Naive thymus-derived CD4-positive, alpha-beta T cell (primary cell): ENCODE data around the gene MEGF8. TPM values are rescaled to one million over a fixed set of nuclear protein-coding genes. Genes with fewer than 3 reads are reported as not detected.

Source experiments
- ATAC-seq: fragments of 150-1000 bp; cut with Tn5 transposase; 2 replicates; pipeline ENCODE4 v1.10.0; 2021; ENCODE audit warnings: mild to moderate bottlenecking, moderate library complexity
- CTCF ChIA-PET: fragments of 350-600 bp; sonication (Branson Sonifier 250); formaldehyde crosslinking; loops from one replicate; lab custom pipeline; 2021; ENCODE audit warnings: antibody characterized with exemption; lab: Charles Lee
- POLR2A ChIA-PET: fragments of 350-600 bp; sonication (Branson Sonifier 250); formaldehyde crosslinking; loops from one replicate; lab custom pipeline; 2021; ENCODE audit warnings: antibody characterized with exemption, inconsistent platforms; lab: Charles Lee
- DNase-seq, 9 donors: peaks; one replicate each; pipeline versions ENCODE4 v3.0.0 to v3.0.0-alpha.2; 2020 to 2022; ENCODE audit warnings: mixed read lengths in 1 of 9
- H3K27ac ChIP-seq: one replicate; pipeline ENCODE4 v1.7.0; 2013; ENCODE audit warnings: mild to moderate bottlenecking, low read depth, low read length, moderate library complexity
- H3K27me3 ChIP-seq, 2 donors: one replicate each; pipeline ENCODE4 v1.7.0; 2013; ENCODE audit warnings: low read length in 2 of 2, mild to moderate bottlenecking in 2 of 2, moderate library complexity in 2 of 2; ENCODE audit not compliant: control insufficient read depth in 2 of 2, insufficient read depth in 2 of 2
- H3K36me3 ChIP-seq, 3 experiments: 1 replicate in 2 of 3; 2 replicates in 1 of 3; pipeline ENCODE4 v1.7.0; 2013; ENCODE audit warnings: low read length in 3 of 3, mild to moderate bottlenecking in 3 of 3, moderate library complexity in 1 of 3; ENCODE audit not compliant: insufficient read depth in 3 of 3, control insufficient read depth in 2 of 3
- H3K4me1 ChIP-seq, 2 donors: one replicate each; pipeline ENCODE4 v1.7.0; 2013; ENCODE audit warnings: low read length in 2 of 2, mild to moderate bottlenecking in 2 of 2, moderate library complexity in 1 of 2; ENCODE audit not compliant: control insufficient read depth in 2 of 2, insufficient read depth in 2 of 2
- H3K4me3 ChIP-seq: 2 replicates; pipeline ENCODE4 v1.7.0; 2013; ENCODE audit warnings: mild to moderate bottlenecking, low read length
- H3K9me3 ChIP-seq, 3 experiments: 1 replicate in 2 of 3; 2 replicates in 1 of 3; pipeline ENCODE4 v1.7.0; 2013; ENCODE audit warnings: low read length in 3 of 3; ENCODE audit not compliant: control insufficient read depth in 2 of 3
- H3K27ac Mint-ChIP-seq, 9 donors: one replicate each; pipeline ENCODE4 v1.8.0; 2020 to 2022; ENCODE audit warnings: mixed read lengths in 9 of 9, mild to moderate bottlenecking in 8 of 9, moderate library complexity in 5 of 9, inconsistent platforms in 2 of 9
- H3K27me3 Mint-ChIP-seq, 5 donors: one replicate each; pipeline ENCODE4 v1.8.0; 2021 to 2022; ENCODE audit warnings: mixed read lengths in 5 of 5, mild to moderate bottlenecking in 1 of 5
- H3K36me3 Mint-ChIP-seq, 5 donors: one replicate each; pipeline ENCODE4 v1.8.0; 2020 to 2022; ENCODE audit warnings: mixed read lengths in 5 of 5, mild to moderate bottlenecking in 3 of 5, inconsistent platforms in 1 of 5
- H3K4me1 Mint-ChIP-seq, 7 donors: one replicate each; pipeline ENCODE4 v1.8.0; 2020 to 2022; ENCODE audit warnings: mixed read lengths in 7 of 7, mild to moderate bottlenecking in 3 of 7, inconsistent platforms in 1 of 7
- H3K4me3 Mint-ChIP-seq, 10 donors: one replicate each; pipeline ENCODE4 v1.8.0; 2020 to 2022; ENCODE audit warnings: mild to moderate bottlenecking in 10 of 10, mixed read lengths in 10 of 10, moderate library complexity in 6 of 10, inconsistent platforms in 2 of 10
- H3K9me3 Mint-ChIP-seq, 11 donors: one replicate each; pipeline ENCODE4 v1.8.0; 2020 to 2022; ENCODE audit warnings: mixed read lengths in 11 of 11, mild to moderate bottlenecking in 4 of 11, inconsistent platforms in 1 of 11, moderate library complexity in 1 of 11
- intact Hi-C, 2 donors: fragments of 100-400 bp; cut with micrococcal nuclease; formaldehyde crosslinking; loops; one replicate each; pipeline ENCODE4 v1.15.1; 2023
- polyA plus RNA-seq, 2 donors: library from polyadenylated mRNA; unstranded; fragments of 300-500 nt; fragmentation: Illumina TruSeq; gene quantifications; one replicate each; pipeline ENCODE4 v1.2.3, GENCODE V29; 2021
- total RNA-seq, 6 experiments: library from RNA in 5 of 6; stranded (reverse) in 5 of 6; gene quantifications; 1 replicate in 5 of 6; 2 replicates in 1 of 6; pipeline ENCODE4 v1.2.3 and lab custom pipeline; 2021 to 2026

MEGF8 gene
- total and polyA plus RNA-seq, 7 experiments from 2014 or later: 0.40 to 9.3 (median 8.1) TPM

GRCh38 chr19:42352301-42353259 lies 27.1 kb downstream of the MEGF8 start:
- H3K9me3 ChIP-seq: no peaks in the 10 kb centered on the region

GRCh38 chr19:42353341-42354015 lies 28.0 kb downstream of the MEGF8 start:
- H3K27ac Mint-ChIP-seq: peak overlapping the region in 1 of 9 donors; percentile 25
- no peak for DNase-seq

More at GRCh38 chr19:42352301-42353259, 27.1 kb downstream of the MEGF8 start:
- peak; percentile 50 for ATAC-seq
- H3K4me1 Mint-ChIP-seq: peaks cover 0 to 8% (median 0%) of the 10 kb centered on the region in 7 donors
- peaks cover 0 to 18% (median 8%) of the 10 kb centered on the region in 5 donors for H3K36me3 Mint-ChIP-seq
- Histone ChIP-seq H3K27me3 (no peaks in the 10 kb centered on the region), H3K4me3 (no peak overlapping the region), H3K4me1 (no peaks in the 10 kb centered on the region), H3K36me3 (peaks cover 0 to 19% (median 0%) of the 10 kb centered on the region in 3 experiments), H3K27ac (no peak overlapping the region)
- ChIA-PET POLR2A (no interaction called here), CTCF (no interaction called here)
- intact Hi-C loops: no loop called here
- no peak overlapping the region for H3K4me3 Mint-ChIP-seq
- H3K9me3 Mint-ChIP-seq: no peaks in the 10 kb centered on the region
- peak overlapping the region in 1 of 9 donors; percentile 25 for H3K27ac Mint-ChIP-seq
- no peaks in the 10 kb centered on the region for H3K27me3 Mint-ChIP-seq
- DNase-seq: no peak

GRCh38 chr19:42355896-42356295 lies 30.5 kb downstream of the MEGF8 start:
- CTCF ChIA-PET: no interaction called here
- peaks cover 0 to 2% (median 0%) of the 10 kb centered on the region in 11 donors for H3K9me3 Mint-ChIP-seq
- no peaks in the 10 kb centered on the region for H3K27me3 Mint-ChIP-seq
- no peaks in the 10 kb centered on the region for H3K27me3 ChIP-seq
- H3K4me3 Mint-ChIP-seq: no peak overlapping the region
- H3K36me3 ChIP-seq: peaks cover 0 to 19% (median 0%) of the 10 kb centered on the region in 3 experiments
- POLR2A ChIA-PET: no interaction called here
- no peaks in the 10 kb centered on the region for H3K4me1 ChIP-seq
- no peak overlapping the region for H3K27ac ChIP-seq
- peaks cover 0 to 6% (median 0%) of the 10 kb centered on the region in 7 donors for H3K4me1 Mint-ChIP-seq
- DNase-seq: no peak
- intact Hi-C loops: no loop called here
- no peak overlapping the region for H3K4me3 ChIP-seq
- peaks cover 0 to 18% (median 8%) of the 10 kb centered on the region in 5 donors for H3K36me3 Mint-ChIP-seq
- no peak overlapping the region for H3K27ac Mint-ChIP-seq
- no peak for ATAC-seq
- H3K9me3 ChIP-seq: no peaks in the 10 kb centered on the region

More at GRCh38 chr19:42353341-42354015, 28.0 kb downstream of the MEGF8 start:
- no peak for ATAC-seq
- Mint-ChIP-seq H3K36me3 (peaks cover 0 to 21% (median 8%) of the 10 kb centered on the region in 5 donors), H3K9me3 (no peaks in the 10 kb centered on the region), H3K27me3 (no peaks in the 10 kb centered on the region), H3K4me1 (peaks cover 0 to 6% (median 0%) of the 10 kb centered on the region in 7 donors), H3K4me3 (no peak overlapping the region)
- no peak overlapping the region for H3K4me3 ChIP-seq
- intact Hi-C loops: no loop called here
- ChIA-PET CTCF (no interaction called here), POLR2A (no interaction called here)
- H3K27ac ChIP-seq: no peak overlapping the region
- no peaks in the 10 kb centered on the region for H3K27me3 ChIP-seq
- H3K36me3 ChIP-seq: peaks cover 0 to 19% (median 0%) of the 10 kb centered on the region in 3 experiments
- no peaks in the 10 kb centered on the region for H3K4me1 ChIP-seq
- no peaks in the 10 kb centered on the region for H3K9me3 ChIP-seq

- POLR2A ChIA-PET: no interaction called here
- H3K9me3 ChIP-seq: no peaks in the 10 kb centered on the region
- H3K27ac ChIP-seq: no peak overlapping the region
- ATAC-seq (no peak), DNase-seq (no peak)
- no peak overlapping the region for H3K4me3 Mint-ChIP-seq
- peaks cover 0 to 5% (median 0%) of the 10 kb centered on the region in 7 donors for H3K4me1 Mint-ChIP-seq
- no peak overlapping the region for H3K4me3 ChIP-seq
- no peaks in the 10 kb centered on the region for H3K27me3 ChIP-seq
- H3K27ac Mint-ChIP-seq: no peak overlapping the region
- peaks cover 0 to 21% (median 8%) of the 10 kb centered on the region in 5 donors for H3K36me3 Mint-ChIP-seq
- peaks cover 0 to 2% (median 0%) of the 10 kb centered on the region in 11 donors for H3K9me3 Mint-ChIP-seq
- peaks cover 0 to 19% (median 0%) of the 10 kb centered on the region in 3 experiments for H3K36me3 ChIP-seq
- intact Hi-C loops: no loop called here
- no peaks in the 10 kb centered on the region for H3K4me1 ChIP-seq
- no peaks in the 10 kb centered on the region for H3K27me3 Mint-ChIP-seq
- CTCF ChIA-PET: no interaction called here
Measured at GRCh38 chr19:42356686-42357085, 31.3 kb downstream of the MEGF8 start.

GRCh38 chr19:42357290-42357689 lies 31.9 kb downstream of the MEGF8 start:
- Mint-ChIP-seq H3K4me1 (peaks cover 0 to 2% (median 0%) of the 10 kb centered on the region in 7 donors), H3K4me3 (no peak overlapping the region), H3K9me3 (peaks cover 0 to 2% (median 0%) of the 10 kb centered on the region in 11 donors), H3K27ac (no peak overlapping the region), H3K36me3 (peaks cover 0 to 17% (median 5%) of the 10 kb centered on the region in 5 donors), H3K27me3 (no peaks in the 10 kb centered on the region)
- intact Hi-C loops: no loop called here
- H3K36me3 ChIP-seq: peaks cover 0 to 19% (median 0%) of the 10 kb centered on the region in 3 experiments
- CTCF ChIA-PET: no interaction called here
- POLR2A ChIA-PET: no interaction called here
- no peak overlapping the region for H3K27ac ChIP-seq
- no peaks in the 10 kb centered on the region for H3K9me3 ChIP-seq
- H3K4me3 ChIP-seq: no peak overlapping the region
- H3K4me1 ChIP-seq: no peaks in the 10 kb centered on the region
- ATAC-seq: no peak
- DNase-seq: no peak
- no peaks in the 10 kb centered on the region for H3K27me3 ChIP-seq

- DNase-seq (no peak), ATAC-seq (no peak)
- CTCF ChIA-PET: no interaction called here
- Histone ChIP-seq H3K4me1 (no peaks in the 10 kb centered on the region), H3K27ac (no peak overlapping the region), H3K4me3 (no peak overlapping the region), H3K9me3 (no peaks in the 10 kb centered on the region), H3K36me3 (peaks cover 0 to 12% (median 0%) of the 10 kb centered on the region in 3 experiments), H3K27me3 (no peaks in the 10 kb centered on the region)
- H3K27ac Mint-ChIP-seq: no peak overlapping the region
- POLR2A ChIA-PET: no interaction called here
- no peaks in the 10 kb centered on the region for H3K27me3 Mint-ChIP-seq
- H3K4me1 Mint-ChIP-seq: peaks cover 0 to 4% (median 0%) of the 10 kb centered on the region in 7 donors
- peaks cover 0 to 5% (median 0%) of the 10 kb centered on the region in 11 donors for H3K9me3 Mint-ChIP-seq
- peaks cover 5 to 22% (median 13%) of the 10 kb centered on the region in 5 donors for H3K36me3 Mint-ChIP-seq
- intact Hi-C loops: no loop called here
- no peak overlapping the region for H3K4me3 Mint-ChIP-seq
Measured at GRCh38 chr19:42360787-42361544, 35.5 kb downstream of the MEGF8 start.
